ENCODE measurements around the gene KCNH1. TPM values are rescaled to one million over a fixed set of nuclear protein-coding genes. Genes with fewer than 3 reads are reported as not detected.

Gene KCNH1
- total RNA-seq, 1 donor from 2014 or later: 10.1 TPM

DNA sequence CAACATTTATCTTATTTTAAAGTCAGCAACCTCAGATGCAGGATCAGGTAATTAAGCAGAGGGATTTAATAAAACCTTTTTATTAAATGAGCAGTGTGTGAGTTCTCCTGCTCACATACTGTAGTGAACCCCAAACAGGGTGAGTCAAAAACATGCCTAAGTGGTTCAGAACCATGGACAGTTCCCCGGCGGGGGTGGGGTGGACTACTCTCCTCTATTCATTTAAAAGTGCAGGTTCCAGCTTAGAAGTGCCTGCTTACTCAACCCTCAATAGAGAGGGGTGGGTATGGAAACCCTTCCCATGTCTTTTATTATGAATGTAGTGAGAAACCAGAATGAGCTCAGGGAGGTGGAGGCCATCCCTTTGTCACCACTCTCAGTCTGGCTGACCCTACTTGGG, 407.3 kb downstream of the KCNH1 start:
- no peak for DNase-seq (ENCODE audit: low read depth)
- no peak overlapping the region for H3K4me3 ChIP-seq (ENCODE audit: low read depth, low read length)
- TF ChIP-seq, protein P1, sequence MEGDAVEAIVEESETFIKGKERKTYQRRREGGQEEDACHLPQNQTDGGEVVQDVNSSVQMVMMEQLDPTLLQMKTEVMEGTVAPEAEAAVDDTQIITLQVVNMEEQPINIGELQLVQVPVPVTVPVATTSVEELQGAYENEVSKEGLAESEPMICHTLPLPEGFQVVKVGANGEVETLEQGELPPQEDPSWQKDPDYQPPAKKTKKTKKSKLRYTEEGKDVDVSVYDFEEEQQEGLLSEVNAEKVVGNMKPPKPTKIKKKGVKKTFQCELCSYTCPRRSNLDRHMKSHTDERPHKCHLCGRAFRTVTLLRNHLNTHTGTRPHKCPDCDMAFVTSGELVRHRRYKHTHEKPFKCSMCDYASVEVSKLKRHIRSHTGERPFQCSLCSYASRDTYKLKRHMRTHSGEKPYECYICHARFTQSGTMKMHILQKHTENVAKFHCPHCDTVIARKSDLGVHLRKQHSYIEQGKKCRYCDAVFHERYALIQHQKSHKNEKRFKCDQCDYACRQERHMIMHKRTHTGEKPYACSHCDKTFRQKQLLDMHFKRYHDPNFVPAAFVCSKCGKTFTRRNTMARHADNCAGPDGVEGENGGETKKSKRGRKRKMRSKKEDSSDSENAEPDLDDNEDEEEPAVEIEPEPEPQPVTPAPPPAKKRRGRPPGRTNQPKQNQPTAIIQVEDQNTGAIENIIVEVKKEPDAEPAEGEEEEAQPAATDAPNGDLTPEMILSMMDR (conservative IDR thresholded peaks at IDR 0.05; ENCODE audit: low read depth, low read length): no peak

DNA sequence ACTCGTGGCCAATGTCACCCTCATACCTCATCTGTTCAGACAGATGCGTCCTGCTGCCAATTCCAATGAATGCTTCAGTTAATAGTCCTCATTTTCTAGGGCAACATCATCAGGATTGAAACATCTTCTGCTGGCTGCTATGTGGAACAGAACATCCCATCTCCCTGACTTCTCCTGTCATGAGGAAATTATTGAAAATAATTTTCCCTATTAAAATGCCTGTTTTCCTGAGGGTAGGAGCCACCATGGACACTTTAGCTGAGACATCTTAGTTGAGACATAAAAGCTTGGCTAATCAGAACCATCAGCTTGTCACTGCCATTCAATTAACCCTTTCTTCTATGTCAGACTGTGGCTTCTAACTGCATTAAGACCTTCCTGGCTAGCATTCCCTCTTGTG, 409.2 kb downstream of the KCNH1 start:
- TF ChIP-seq, protein P1 (conservative IDR thresholded peaks at IDR 0.05; ENCODE audit: low read depth, low read length): no peak
- H3K4me3 ChIP-seq (ENCODE audit: low read depth, low read length): no peak overlapping the region
- no peak for DNase-seq (ENCODE audit: low read depth)

DNA sequence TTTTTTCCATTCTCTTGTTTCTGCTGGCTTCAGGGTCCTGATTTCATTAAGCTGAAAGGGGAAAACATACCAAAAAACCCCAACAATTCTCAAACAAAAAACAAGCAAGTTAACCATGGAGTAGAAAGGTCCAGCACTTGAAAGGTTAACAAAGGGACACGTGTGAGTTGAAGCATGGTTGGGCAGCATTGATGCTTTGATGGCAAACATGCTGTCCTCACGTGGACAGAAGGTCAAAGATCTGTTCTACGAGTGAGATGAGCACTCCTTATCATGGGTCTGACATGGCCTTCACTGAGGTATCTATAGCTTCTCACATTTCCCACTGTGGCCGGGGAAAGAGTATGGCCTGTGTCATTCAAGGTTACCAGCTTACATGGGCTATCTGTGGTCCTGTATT, 410.3 kb downstream of the KCNH1 start:
- DNase-seq (ENCODE audit: low read depth): no peak
- H3K4me3 ChIP-seq (ENCODE audit: low read depth, low read length): no peak overlapping the region
- TF ChIP-seq, protein P1 (conservative IDR thresholded peaks at IDR 0.05; ENCODE audit: low read depth, low read length): no peak

DNA sequence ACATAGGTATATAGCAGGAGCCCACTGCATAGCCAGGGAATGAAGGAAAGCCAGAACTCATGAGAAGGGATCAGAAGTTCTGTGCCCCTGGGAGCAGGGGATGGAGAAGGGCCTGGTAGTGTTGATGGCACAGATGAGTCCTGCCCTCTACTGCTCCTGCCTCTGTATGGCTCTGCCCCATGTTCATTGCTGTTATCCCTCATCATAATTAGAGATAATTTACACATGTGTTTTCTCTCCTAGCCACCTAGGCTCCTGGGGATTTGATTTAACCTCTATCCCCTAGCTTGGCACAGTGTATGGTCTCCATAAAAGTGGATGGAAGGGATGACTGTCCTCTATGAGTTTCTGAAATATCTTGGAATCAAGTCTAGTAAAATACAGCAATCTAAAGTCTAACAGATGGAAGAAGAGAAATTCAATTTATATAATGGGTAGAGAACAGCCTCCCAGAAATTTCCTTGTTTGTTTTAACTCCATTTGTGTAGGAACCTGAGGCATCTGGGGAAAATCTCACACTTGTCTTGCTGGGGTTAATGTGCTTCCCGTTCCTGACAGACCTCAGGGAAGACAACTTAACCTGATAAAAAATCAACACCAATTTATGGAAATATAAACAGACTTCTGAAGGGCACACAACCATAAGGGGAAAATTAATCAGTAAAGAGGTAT, 411.4 kb downstream of the KCNH1 start:
- DNase-seq (ENCODE audit: low read depth): no peak
- TF ChIP-seq, protein P1 (conservative IDR thresholded peaks at IDR 0.05; ENCODE audit: low read depth, low read length): no peak

DNA sequence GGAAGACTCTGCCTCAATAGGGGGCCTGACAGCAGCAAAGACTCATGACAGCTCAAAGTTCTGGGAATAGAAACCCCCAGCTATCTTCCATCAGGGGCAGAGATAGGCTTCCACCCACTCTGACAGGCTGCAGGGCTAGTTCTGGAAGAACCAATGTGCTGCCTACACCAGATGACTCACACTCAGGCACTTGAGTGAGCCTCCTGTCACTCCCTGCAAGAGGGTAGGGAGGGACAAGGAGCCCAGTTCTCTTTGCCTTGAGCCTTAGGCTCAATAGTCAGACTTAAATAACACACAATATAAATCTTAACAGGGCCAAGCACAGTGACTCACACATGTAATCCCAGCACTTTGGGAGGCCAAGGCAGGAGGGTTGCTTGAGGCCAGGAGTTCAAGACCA, 418.9 kb downstream of the KCNH1 start:
- no peak overlapping the region for H3K4me3 ChIP-seq (ENCODE audit: low read depth, low read length)
- TF ChIP-seq, protein P1 (conservative IDR thresholded peaks at IDR 0.05; ENCODE audit: low read depth, low read length): no peak
- no peak for DNase-seq (ENCODE audit: low read depth)

More for the DNA sequence above, 411.4 kb downstream of the KCNH1 start:
- no peak overlapping the region for H3K4me3 ChIP-seq (ENCODE audit: low read depth, low read length)

DNA sequence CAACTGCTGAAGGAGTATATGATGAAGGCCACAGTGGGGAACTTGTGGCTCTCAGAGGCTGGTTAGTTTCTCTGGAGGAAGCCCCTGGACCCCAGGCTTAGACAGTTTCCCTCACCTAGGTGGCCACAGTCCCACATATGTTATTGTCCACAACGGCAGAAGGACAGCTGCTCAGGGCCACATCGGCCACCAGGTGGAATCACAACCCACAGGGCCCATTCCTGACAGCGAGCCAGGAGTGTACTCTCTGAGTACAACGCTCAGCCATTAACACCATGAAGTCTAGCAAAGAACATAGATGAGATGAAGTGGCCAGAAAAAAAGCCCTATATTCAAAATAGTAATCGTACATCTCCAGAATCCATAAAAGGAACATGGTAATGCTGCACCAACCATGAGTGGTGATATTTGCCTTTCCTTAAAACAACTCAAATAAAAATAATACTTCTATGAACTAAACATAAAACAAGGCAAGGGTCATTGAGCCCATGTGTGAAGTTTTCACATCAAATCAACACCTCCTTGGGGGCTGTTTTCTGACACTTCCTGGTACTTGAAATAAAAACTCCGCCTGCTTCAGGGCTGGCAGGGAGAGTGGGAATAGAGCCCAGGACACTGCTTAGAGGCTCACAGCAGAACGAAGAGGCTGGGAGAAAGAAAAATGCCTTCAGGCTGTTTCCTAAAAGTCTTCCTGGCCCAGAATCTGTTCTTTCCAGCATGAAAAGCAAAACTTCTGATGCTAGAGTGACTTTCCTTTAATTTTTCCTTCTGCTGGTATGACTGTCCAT, 421.9 kb downstream of the KCNH1 start:
- H3K4me3 ChIP-seq (ENCODE audit: low read depth, low read length): no peak overlapping the region
- no peak for DNase-seq (ENCODE audit: low read depth)
- TF ChIP-seq, protein P1 (conservative IDR thresholded peaks at IDR 0.05; ENCODE audit: low read depth, low read length): peak; percentile 26

Measured in epithelial cell of proximal tubule (primary cell).